SH-SY5Y (cell line): ENCODE measurements around the gene CDKN2C.

Source experiments
- GATA2 ChIP-seq: IDR thresholded peaks from 2 replicates; pipeline ENCODE4 v1.6.1; 2011; ENCODE audit warnings: mild to moderate bottlenecking, low read depth, low read length
- GATA3 ChIP-seq: IDR thresholded peaks from 2 replicates; pipeline ENCODE4 v1.6.1; 2011; ENCODE audit warnings: low read depth, mild to moderate bottlenecking, low read length, moderate library complexity

- TF ChIP-seq GATA3 (no peak), GATA2 (no peak)
Measured at GRCh38 chr1:51009381-51009780, 39.3 kb downstream of the CDKN2C start.
